Stimulated activated naive B cell treated with anti-CD40 and anti-IgM and Interleukin-4, amounts not matched to agents 10 μg/mL and 1 μg/mL and 100 μg/mL, for 72 hours (primary cell): ENCODE measurements around the gene RPL29.
"Not testable (repeated sequence)": the region's sequence is repeated elsewhere in the genome, so short reads cannot be mapped to it uniquely, and the experiment has no call there.

Experiments used
- ATAC-seq, 2 donors: fragments of 150-1000 bp; cut with Tn5 transposase; replicated peaks; 2 replicates each; pipeline ENCODE4 v1.10.0; 2021; ENCODE audit warnings: moderate library complexity in 1 of 2
- DNase-seq: peaks from one replicate; pipeline ENCODE4 v3.0.0; 2021
- H3K27ac Mint-ChIP-seq: one replicate; pipeline ENCODE4 v1.8.0; 2022; ENCODE audit warnings: mild to moderate bottlenecking, mixed read lengths
- H3K27me3 Mint-ChIP-seq, 2 donors: one replicate each; pipeline ENCODE4 v1.8.0; 2022; ENCODE audit warnings: mixed read lengths in 2 of 2
- H3K36me3 Mint-ChIP-seq, 2 donors: one replicate each; pipeline ENCODE4 v1.8.0; 2022; ENCODE audit warnings: mixed read lengths in 2 of 2, mild to moderate bottlenecking in 1 of 2
- H3K4me1 Mint-ChIP-seq, 2 donors: one replicate each; pipeline ENCODE4 v1.8.0; 2022; ENCODE audit warnings: mixed read lengths in 2 of 2, mild to moderate bottlenecking in 1 of 2
- H3K4me3 Mint-ChIP-seq, 2 donors: one replicate each; pipeline ENCODE4 v1.8.0; 2022; ENCODE audit warnings: mild to moderate bottlenecking in 2 of 2, mixed read lengths in 2 of 2, moderate library complexity in 1 of 2
- H3K9me3 Mint-ChIP-seq, 2 donors: one replicate each; pipeline ENCODE4 v1.8.0; 2022; ENCODE audit warnings: mixed read lengths in 2 of 2, mild to moderate bottlenecking in 1 of 2

Gene RPL29

GRCh38 chr3:52033748-52034147 lies 38.1 kb upstream of the RPL29 start:
- not testable (repeated sequence) for H3K27me3 Mint-ChIP-seq, ATAC-seq, H3K27ac Mint-ChIP-seq, H3K9me3 Mint-ChIP-seq, H3K4me1 Mint-ChIP-seq, H3K36me3 Mint-ChIP-seq, DNase-seq, H3K4me3 Mint-ChIP-seq

DNA sequence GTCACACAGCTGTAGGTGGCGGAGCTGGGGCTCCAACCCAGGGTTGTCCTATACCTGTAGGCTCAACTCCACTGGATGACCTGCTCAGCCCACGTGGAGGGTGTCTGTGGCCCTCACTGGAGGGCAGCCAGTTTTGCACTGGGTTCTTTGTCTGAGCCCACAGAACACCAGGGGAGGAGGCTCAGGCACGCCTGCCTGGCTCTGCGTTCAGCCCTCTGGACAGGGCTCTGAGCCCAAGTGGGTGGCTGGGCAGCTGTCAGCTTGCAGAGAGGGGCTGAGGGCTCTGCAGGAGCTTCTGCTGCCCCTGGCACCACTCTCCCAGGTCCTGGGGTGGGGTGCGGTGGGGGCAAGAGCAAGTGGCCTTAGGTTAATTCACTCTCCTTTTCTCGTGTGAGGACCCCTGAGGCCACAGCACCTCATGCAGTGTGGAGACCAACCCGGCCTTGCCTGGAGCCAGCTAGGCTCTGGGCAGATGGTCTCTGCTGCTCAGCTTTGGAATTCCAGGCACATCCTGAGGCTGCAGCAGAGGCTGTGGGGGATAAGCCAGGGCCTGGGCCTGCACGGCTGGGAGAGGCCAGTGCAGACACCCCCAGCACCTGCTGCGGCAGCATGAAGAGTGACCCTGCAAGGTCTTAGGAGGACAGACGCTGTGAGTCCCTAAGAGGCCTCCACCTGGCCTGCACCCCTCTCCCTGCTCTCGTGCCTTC lies 37.2 kb upstream of the RPL29 start:
- no peak for ATAC-seq
- peaks cover 0 to 3% of the 10 kb centered on the region in 2 donors for H3K27me3 Mint-ChIP-seq
- no peak overlapping the region for H3K27ac Mint-ChIP-seq
- no peaks in the 10 kb centered on the region for H3K9me3 Mint-ChIP-seq
- H3K4me1 Mint-ChIP-seq: peaks cover 5 to 10% of the 10 kb centered on the region in 2 donors
- H3K36me3 Mint-ChIP-seq: no peaks in the 10 kb centered on the region
- H3K4me3 Mint-ChIP-seq: no peak overlapping the region
- no peak for DNase-seq

GRCh38 chr3:52031896-52032295 lies 36.2 kb upstream of the RPL29 start:
- DNase-seq (no peak), ATAC-seq (no peak)
- no peak overlapping the region for H3K27ac Mint-ChIP-seq
- H3K4me1 Mint-ChIP-seq: peaks cover 5 to 10% of the 10 kb centered on the region in 2 donors
- H3K9me3 Mint-ChIP-seq: no peaks in the 10 kb centered on the region
- no peak overlapping the region for H3K4me3 Mint-ChIP-seq
- peaks cover 0 to 6% of the 10 kb centered on the region in 2 donors for H3K27me3 Mint-ChIP-seq
- no peaks in the 10 kb centered on the region for H3K36me3 Mint-ChIP-seq

- Mint-ChIP-seq H3K27me3 (peaks cover 0 to 9% of the 10 kb centered on the region in 2 donors), H3K9me3 (no peaks in the 10 kb centered on the region), H3K4me1 (peaks cover under 1 to 2% of the 10 kb centered on the region in 2 donors), H3K4me3 (no peak overlapping the region), H3K36me3 (no peaks in the 10 kb centered on the region), H3K27ac (no peak overlapping the region)
- ATAC-seq (no peak), DNase-seq (no peak)
Observed at GRCh38 chr3:52030714-52031310, 35.1 kb upstream of the RPL29 start.

GRCh38 chr3:52029535-52029934 lies 33.8 kb upstream of the RPL29 start:
- peaks cover 4 to 6% of the 10 kb centered on the region in 2 donors for H3K4me1 Mint-ChIP-seq
- DNase-seq (no peak), ATAC-seq (no peak)
- no peaks in the 10 kb centered on the region for H3K36me3 Mint-ChIP-seq
- H3K27me3 Mint-ChIP-seq: peaks cover 0 to 15% of the 10 kb centered on the region in 2 donors
- H3K9me3 Mint-ChIP-seq: no peaks in the 10 kb centered on the region
- H3K4me3 Mint-ChIP-seq: no peak overlapping the region
- no peak overlapping the region for H3K27ac Mint-ChIP-seq

DNA sequence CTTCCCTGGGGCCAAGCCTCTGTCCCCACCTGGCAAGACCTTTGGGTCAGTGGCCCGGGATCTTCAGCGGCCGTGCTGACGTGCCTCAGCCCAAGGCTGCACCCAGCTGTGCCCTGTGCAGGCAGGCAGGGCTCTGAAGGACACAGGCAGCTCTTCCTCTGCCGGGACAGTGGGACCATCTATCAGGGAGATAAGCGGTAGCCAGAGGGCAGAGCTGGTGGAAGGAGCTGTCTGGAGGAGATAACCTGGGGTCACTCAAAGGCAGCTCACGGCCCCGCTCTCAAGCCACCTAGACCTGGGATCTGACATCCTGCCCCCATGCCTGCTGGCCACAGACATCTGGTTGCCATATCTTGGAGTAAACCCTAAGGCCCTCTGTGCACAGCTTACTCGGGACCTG lies 33.4 kb upstream of the RPL29 start:
- Mint-ChIP-seq H3K4me3 (no peak overlapping the region), H3K27ac (no peak overlapping the region), H3K9me3 (no peaks in the 10 kb centered on the region), H3K4me1 (peaks cover 9 to 11% of the 10 kb centered on the region in 2 donors), H3K27me3 (peaks cover 4 to 15% of the 10 kb centered on the region in 2 donors), H3K36me3 (no peaks in the 10 kb centered on the region)
- no peak for ATAC-seq
- DNase-seq: no peak

DNA sequence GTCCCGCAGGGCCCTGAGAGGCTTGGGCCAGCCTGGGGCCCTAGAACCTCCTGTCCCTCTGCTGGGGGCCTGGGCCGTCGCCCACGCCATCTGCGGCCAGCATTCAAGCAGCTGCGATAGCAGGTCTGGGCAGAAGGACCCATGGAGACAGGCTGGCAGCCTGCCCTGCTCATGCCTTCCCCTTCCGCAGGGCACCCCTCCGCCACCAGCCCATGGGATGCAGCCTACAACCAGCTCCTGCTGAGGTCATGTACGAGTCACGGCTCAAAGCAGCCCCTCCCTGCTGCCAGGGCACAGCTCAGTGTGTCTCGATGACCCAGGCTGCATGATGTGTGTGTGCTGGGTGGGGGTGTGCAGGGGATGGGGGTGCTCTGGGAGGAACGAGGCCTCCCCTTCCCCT lies 32.9 kb upstream of the RPL29 start:
- H3K27me3 Mint-ChIP-seq: peaks cover 4 to 15% of the 10 kb centered on the region in 2 donors
- H3K4me3 Mint-ChIP-seq: no peak overlapping the region
- H3K9me3 Mint-ChIP-seq: no peaks in the 10 kb centered on the region
- DNase-seq (no peak), ATAC-seq (no peak)
- H3K4me1 Mint-ChIP-seq: peaks cover 14 to 16% of the 10 kb centered on the region in 2 donors
- no peaks in the 10 kb centered on the region for H3K36me3 Mint-ChIP-seq
- H3K27ac Mint-ChIP-seq: no peak overlapping the region

- Mint-ChIP-seq H3K4me3 (no peak overlapping the region), H3K4me1 (peaks cover 33 to 38% of the 10 kb centered on the region in 2 donors), H3K27me3 (peaks cover 4 to 15% of the 10 kb centered on the region in 2 donors), H3K9me3 (no peaks in the 10 kb centered on the region), H3K27ac (no peak overlapping the region), H3K36me3 (no peaks in the 10 kb centered on the region)
- no peak for ATAC-seq
- DNase-seq: no peak
Observed at GRCh38 chr3:52026041-52026440, 30.3 kb upstream of the RPL29 start.

DNA sequence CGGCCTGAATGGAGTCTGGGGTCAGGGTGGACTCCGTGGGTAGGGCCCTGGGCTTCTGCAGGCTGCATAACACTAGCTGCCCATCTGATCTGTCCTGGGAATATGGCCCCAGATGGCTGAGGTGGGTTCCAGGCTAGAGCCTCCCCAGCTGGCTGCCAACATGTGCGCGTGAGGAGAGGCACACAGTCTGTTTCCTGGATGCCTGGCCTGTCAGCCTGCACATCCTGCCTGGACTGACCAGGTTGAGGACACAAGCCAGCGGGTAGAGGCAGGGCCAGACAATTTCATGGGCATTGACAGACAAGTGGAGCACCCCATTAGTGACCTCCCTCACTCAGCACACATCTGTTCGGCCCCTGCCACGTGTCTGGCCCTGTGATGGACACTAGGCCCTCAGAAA lies 29.8 kb upstream of the RPL29 start:
- no peak overlapping the region for H3K27ac Mint-ChIP-seq
- peaks cover 33 to 38% of the 10 kb centered on the region in 2 donors for H3K4me1 Mint-ChIP-seq
- ATAC-seq (no peak), DNase-seq (no peak)
- peaks cover 4 to 15% of the 10 kb centered on the region in 2 donors for H3K27me3 Mint-ChIP-seq
- no peaks in the 10 kb centered on the region for H3K9me3 Mint-ChIP-seq
- no peak overlapping the region for H3K4me3 Mint-ChIP-seq
- no peaks in the 10 kb centered on the region for H3K36me3 Mint-ChIP-seq

GRCh38 chr3:52024765-52025452 lies 29.2 kb upstream of the RPL29 start:
- H3K4me1 Mint-ChIP-seq: peaks cover 33 to 40% of the 10 kb centered on the region in 2 donors
- no peak overlapping the region for H3K27ac Mint-ChIP-seq
- H3K36me3 Mint-ChIP-seq: no peaks in the 10 kb centered on the region
- no peaks in the 10 kb centered on the region for H3K9me3 Mint-ChIP-seq
- peaks cover 4 to 15% of the 10 kb centered on the region in 2 donors for H3K27me3 Mint-ChIP-seq
- ATAC-seq (no peak), DNase-seq (no peak)
- H3K4me3 Mint-ChIP-seq: no peak overlapping the region

- no peak overlapping the region for H3K27ac Mint-ChIP-seq
- H3K4me3 Mint-ChIP-seq: no peak overlapping the region
- H3K36me3 Mint-ChIP-seq: no peaks in the 10 kb centered on the region
- H3K4me1 Mint-ChIP-seq: peaks cover 37 to 48% of the 10 kb centered on the region in 2 donors
- H3K9me3 Mint-ChIP-seq: no peaks in the 10 kb centered on the region
- peaks cover 4 to 15% of the 10 kb centered on the region in 2 donors for H3K27me3 Mint-ChIP-seq
- peak; percentile 72 for DNase-seq
- peak; percentile 89 to 91 for ATAC-seq
Observed at GRCh38 chr3:52023860-52024764, 28.4 kb upstream of the RPL29 start.

- ATAC-seq: peak in 1 of 2 donors; percentile 6
- Mint-ChIP-seq H3K9me3 (no peaks in the 10 kb centered on the region), H3K27ac (peak overlapping the region; percentile 11), H3K4me3 (no peak overlapping the region), H3K36me3 (no peaks in the 10 kb centered on the region), H3K4me1 (peaks cover 37 to 50% of the 10 kb centered on the region in 2 donors), H3K27me3 (peaks cover 4 to 15% of the 10 kb centered on the region in 2 donors)
- no peak for DNase-seq
Observed at GRCh38 chr3:52023101-52023770, 27.5 kb upstream of the RPL29 start.

GRCh38 chr3:52022323-52023100 lies 26.8 kb upstream of the RPL29 start:
- peak in 1 of 2 donors; percentile 3 for ATAC-seq
- Mint-ChIP-seq H3K4me3 (no peak overlapping the region), H3K9me3 (no peaks in the 10 kb centered on the region), H3K27ac (no peak overlapping the region), H3K36me3 (no peaks in the 10 kb centered on the region), H3K4me1 (peaks cover 37 to 50% of the 10 kb centered on the region in 2 donors), H3K27me3 (peaks cover 4 to 9% of the 10 kb centered on the region in 2 donors)
- no peak for DNase-seq
